HepG2 (cell line): ENCODE measurements around the gene HDAC10. TPM values are rescaled to one million over a fixed set of nuclear protein-coding genes. Genes with fewer than 3 reads are reported as not detected.

Experiments used
- ATF1 ChIP-seq: IDR thresholded peaks from 2 replicates; pipeline ENCODE4 v1.6.1; 2016; ENCODE audit warnings: mild to moderate bottlenecking, control low read depth
- BHLHE40 ChIP-seq: IDR thresholded peaks from 2 replicates; pipeline ENCODE4 v1.6.1; 2011; ENCODE audit warnings: low read length, improper control_type of control experiment
- FOXJ3 ChIP-seq: sonication (generic); formaldehyde crosslinking; IDR thresholded peaks from 2 replicates; pipeline ENCODE4 v1.4.0; 2020; ENCODE audit warnings: missing genetic modification reagents, mild to moderate bottlenecking, borderline replicate concordance
- GTF2F1 ChIP-seq: fragments of 150-350 bp; IDR thresholded peaks from 2 replicates; pipeline ENCODE4 v1.6.1; 2014; ENCODE audit warnings: low read length
- IRF2 ChIP-seq: IDR thresholded peaks from 2 replicates; pipeline ENCODE4 v1.6.1; 2018; ENCODE audit warnings: missing genetic modification reagents, missing compliant biosample characterization
- KDM3A ChIP-seq: IDR thresholded peaks from 2 replicates; pipeline ENCODE4 v1.6.1; 2018; ENCODE audit warnings: low read depth, missing compliant biosample characterization
- KLF16 ChIP-seq, 2 experiments: sonication (generic) in 1 of 2; formaldehyde crosslinking in 1 of 2; IDR thresholded peaks; 2 replicates each; pipeline versions ENCODE4 v1.6.1 to v1.8.0; 2016 to 2023; ENCODE audit warnings: missing genetic modification reagents in 2 of 2, missing compliant biosample characterization in 1 of 2
- KLF6 ChIP-seq: IDR thresholded peaks from 2 replicates; pipeline ENCODE4 v1.8.0; 2016; ENCODE audit warnings: missing biosample characterization, missing genetic modification reagents
- NFE2 ChIP-seq: sonication (generic); formaldehyde crosslinking; IDR thresholded peaks from 2 replicates; pipeline ENCODE4 v1.4.0; 2020; ENCODE audit warnings: missing genetic modification reagents
- NR2C2 ChIP-seq: sonication (generic); formaldehyde crosslinking; IDR thresholded peaks from 2 replicates; pipeline ENCODE4 v1.4.0; 2020; ENCODE audit warnings: missing genetic modification reagents, mild to moderate bottlenecking, moderate library complexity, borderline replicate concordance
- PCBP1 ChIP-seq: fragments of 200-400 bp; formaldehyde crosslinking; IDR thresholded peaks from 2 replicates; pipeline ENCODE4 v1.6.1; 2017; ENCODE audit warnings: mild to moderate bottlenecking, low read depth, low read length, borderline replicate concordance
- PRPF4 ChIP-seq: fragments of 200-400 bp; formaldehyde crosslinking; IDR thresholded peaks from 2 replicates; pipeline ENCODE4 v1.6.1; 2016; ENCODE audit warnings: low read length, low read depth; ENCODE audit not compliant: poor library complexity, severe bottlenecking
- TAF1 ChIP-seq: sonication (generic); formaldehyde crosslinking; IDR thresholded peaks from 2 replicates; pipeline ENCODE4 v1.4.0; 2020; ENCODE audit warnings: missing genetic modification reagents
- ZFP91 ChIP-seq: sonication (generic); formaldehyde crosslinking; IDR thresholded peaks from 2 replicates; pipeline ENCODE4 v1.9.0; 2022; ENCODE audit warnings: missing genetic modification reagents, mild to moderate bottlenecking, borderline replicate concordance
- ZNF282 ChIP-seq: fragments of 450-650 bp; IDR thresholded peaks from 2 replicates; pipeline ENCODE4 v1.6.1; 2018; ENCODE audit not compliant: partially characterized antibody
- ZNF296 ChIP-seq: sonication (generic); formaldehyde crosslinking; conservative IDR thresholded peaks from 2 replicates; pipeline ENCODE4 v1.5.0; 2020; ENCODE audit warnings: mild to moderate bottlenecking, missing genetic modification reagents
- ZNF510 ChIP-seq: sonication (generic); formaldehyde crosslinking; IDR thresholded peaks from 2 replicates; pipeline ENCODE4 v1.4.0; 2020; ENCODE audit warnings: low read depth, mild to moderate bottlenecking, missing genetic modification reagents
- ZNF605 ChIP-seq: sonication (generic); formaldehyde crosslinking; IDR thresholded peaks from 2 replicates; pipeline ENCODE4 v1.8.0; 2022; ENCODE audit warnings: mild to moderate bottlenecking, missing genetic modification reagents
- ZNF691 ChIP-seq: sonication (generic); formaldehyde crosslinking; IDR thresholded peaks from 2 replicates; pipeline ENCODE4 v1.4.0; 2020; ENCODE audit warnings: missing genetic modification reagents, low read depth, mild to moderate bottlenecking, borderline replicate concordance
- ZNF75D ChIP-seq: sonication (generic); formaldehyde crosslinking; IDR thresholded peaks from 2 replicates; pipeline ENCODE4 v1.8.1; 2023; ENCODE audit warnings: missing genetic modification reagents, mild to moderate bottlenecking, borderline replicate concordance
- ZNF768 ChIP-seq: sonication (generic); formaldehyde crosslinking; IDR thresholded peaks from 2 replicates; pipeline ENCODE4 v1.4.0; 2020; ENCODE audit warnings: missing genetic modification reagents
- ZSCAN25 ChIP-seq: sonication (generic); formaldehyde crosslinking; IDR thresholded peaks from 2 replicates; pipeline ENCODE4 v1.8.0; 2022; ENCODE audit warnings: mild to moderate bottlenecking, missing genetic modification reagents
- polyA plus RNA-seq, 8 experiments: library from polyadenylated mRNA; depleted of rRNA in 3 of 8; stranded (reverse) in 7 of 8; unstranded in 1 of 8; fragments of >200 nt; fragmentation: Illumina TruSeq in 4 of 8; extraction: Trizol in 4 of 8; gene quantifications; 2 replicates each; pipeline versions ENCODE4 v1.2.1 to v1.2.3, GENCODE V29; 2011 to 2016; ENCODE audit warnings: low read depth in 4 of 8, missing spikeins in 1 of 8, mixed read lengths in 1 of 8; ENCODE audit not compliant: insufficient read depth in 1 of 8
- total RNA-seq, 5 experiments: library from RNA; depleted of rRNA; stranded (reverse); fragments of >200 nt; fragmentation: Illumina TruSeq; extraction: Trizol; gene quantifications; 2 replicates each; pipeline ENCODE4 v1.2.3, GENCODE V29; 2016; ENCODE audit warnings: low read depth in 1 of 5
- TF ChIP-seq, protein P1 (sequence below): sonication (generic); formaldehyde crosslinking; IDR thresholded peaks from 2 replicates; pipeline ENCODE4 v1.5.0; 2020; ENCODE audit warnings: missing genetic modification reagents, mild to moderate bottlenecking, borderline replicate concordance
- TF ChIP-seq, protein P2 (sequence below): sonication (generic); formaldehyde crosslinking; IDR thresholded peaks from 2 replicates; pipeline ENCODE4 v1.4.0; 2020; ENCODE audit warnings: missing genetic modification reagents

Gene HDAC10
- total and polyA plus RNA-seq, 2 of the 13 experiments (the other 11 are each of a cell fraction or from before 2014, with no cell fraction given), result 13.9 to 14.9 TPM

DNA sequence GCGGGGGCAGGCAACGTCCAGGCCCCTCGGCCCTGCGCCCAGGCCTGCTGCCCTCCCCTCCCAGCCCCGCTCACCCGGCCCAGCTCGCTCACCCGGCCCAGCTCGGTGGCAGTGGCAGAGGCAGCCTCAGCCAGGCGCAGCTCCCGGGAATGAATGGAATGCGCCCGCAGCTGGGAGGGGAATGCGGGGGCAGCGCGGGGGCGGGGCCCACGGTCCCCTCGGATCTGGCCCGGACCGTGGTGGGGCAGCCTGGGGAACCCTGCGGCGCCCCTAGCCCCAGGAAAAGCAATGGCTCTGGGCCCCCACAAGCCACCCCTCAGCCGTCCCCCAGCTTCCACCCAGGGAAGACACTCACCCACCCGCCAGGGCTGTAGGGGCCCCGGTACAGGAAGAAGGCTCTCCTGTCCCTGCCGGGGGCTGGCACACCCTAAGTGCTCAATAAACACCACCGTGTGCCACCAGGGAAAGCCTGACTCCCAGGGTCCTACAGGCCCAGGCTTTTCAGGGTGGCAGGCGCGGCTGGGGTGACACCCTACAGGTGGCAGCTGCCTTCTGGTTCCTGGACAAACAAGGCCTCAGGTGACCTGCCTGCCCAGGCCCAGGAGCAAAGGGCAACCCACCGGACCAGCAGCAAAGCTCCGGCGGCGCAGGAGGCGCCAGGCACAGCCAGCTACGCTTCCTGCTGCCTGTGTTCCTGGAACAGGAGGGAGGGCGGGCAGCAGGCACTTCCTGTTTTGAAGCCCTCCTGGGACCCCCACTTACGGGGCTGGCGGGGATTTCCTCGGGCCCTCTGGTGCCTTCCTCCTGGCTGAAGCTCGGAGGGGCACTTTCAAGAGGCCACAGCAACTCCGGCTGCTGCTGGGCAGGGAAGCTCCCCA is 42.6 kb upstream of the HDAC10 start (continued):
- TF ChIP-seq GTF2F1, result no peak
- peak; percentile 39; the same call in 1 of the 2 replicates for TF ChIP-seq KLF6 (CRISPR knock-in tag)
- peak; percentile 65 for TF ChIP-seq NR2C2
- TF ChIP-seq KLF16 (CRISPR knock-in tag; IDR thresholded peaks at IDR 0.05), result peak in 1 of 2 experiments; percentile 78; a peak in 2 of 4 replicates
- TF ChIP-seq, protein P1, sequence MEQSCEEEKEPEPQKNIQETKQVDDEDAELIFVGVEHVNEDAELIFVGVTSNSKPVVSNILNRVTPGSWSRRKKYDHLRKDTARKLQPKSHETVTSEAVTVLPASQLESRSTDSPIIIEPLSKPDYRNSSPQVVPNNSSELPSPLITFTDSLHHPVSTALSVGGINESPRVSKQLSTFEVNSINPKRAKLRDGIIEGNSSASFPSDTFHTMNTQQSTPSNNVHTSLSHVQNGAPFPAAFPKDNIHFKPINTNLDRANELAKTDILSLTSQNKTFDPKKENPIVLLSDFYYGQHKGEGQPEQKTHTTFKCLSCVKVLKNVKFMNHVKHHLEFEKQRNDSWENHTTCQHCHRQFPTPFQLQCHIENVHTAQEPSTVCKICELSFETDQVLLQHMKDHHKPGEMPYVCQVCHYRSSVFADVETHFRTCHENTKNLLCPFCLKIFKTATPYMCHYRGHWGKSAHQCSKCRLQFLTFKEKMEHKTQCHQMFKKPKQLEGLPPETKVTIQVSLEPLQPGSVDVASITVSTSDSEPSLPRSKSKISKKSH (CRISPR knock-in tag), result no peak
- peak; percentile 93 for TF ChIP-seq ZNF768 (CRISPR knock-in tag)
- TF ChIP-seq ZNF510, result 0 out of 2 replicates have a peak, but pooled peaks have one; percentile 36
- no peak for TF ChIP-seq ZNF282
- peak; percentile 61 for TF ChIP-seq ZSCAN25 (CRISPR knock-in tag)
- 0 out of 2 replicates have a peak, but pooled peaks have one; percentile 21 for TF ChIP-seq PCBP1
- peak; percentile 37; the same call in 1 of the 2 replicates for TF ChIP-seq ZNF75D (CRISPR knock-in tag)
- peak; percentile 75 for TF ChIP-seq KDM3A (CRISPR knock-in tag)
- TF ChIP-seq ZNF605 (CRISPR knock-in tag), result peak; percentile 10; the same call in 1 of the 2 replicates
- peak; percentile 89; the same call in 1 of the 2 replicates for TF ChIP-seq FOXJ3
- no peak for TF ChIP-seq NFE2
- TF ChIP-seq ZNF296 (CRISPR knock-in tag), result 0 out of 2 replicates have a peak, but pooled peaks have one; percentile 58
- peak; percentile 76 for TF ChIP-seq TAF1 (CRISPR knock-in tag)
- no peak for TF ChIP-seq ATF1 (CRISPR knock-in tag)
- TF ChIP-seq, protein P2, sequence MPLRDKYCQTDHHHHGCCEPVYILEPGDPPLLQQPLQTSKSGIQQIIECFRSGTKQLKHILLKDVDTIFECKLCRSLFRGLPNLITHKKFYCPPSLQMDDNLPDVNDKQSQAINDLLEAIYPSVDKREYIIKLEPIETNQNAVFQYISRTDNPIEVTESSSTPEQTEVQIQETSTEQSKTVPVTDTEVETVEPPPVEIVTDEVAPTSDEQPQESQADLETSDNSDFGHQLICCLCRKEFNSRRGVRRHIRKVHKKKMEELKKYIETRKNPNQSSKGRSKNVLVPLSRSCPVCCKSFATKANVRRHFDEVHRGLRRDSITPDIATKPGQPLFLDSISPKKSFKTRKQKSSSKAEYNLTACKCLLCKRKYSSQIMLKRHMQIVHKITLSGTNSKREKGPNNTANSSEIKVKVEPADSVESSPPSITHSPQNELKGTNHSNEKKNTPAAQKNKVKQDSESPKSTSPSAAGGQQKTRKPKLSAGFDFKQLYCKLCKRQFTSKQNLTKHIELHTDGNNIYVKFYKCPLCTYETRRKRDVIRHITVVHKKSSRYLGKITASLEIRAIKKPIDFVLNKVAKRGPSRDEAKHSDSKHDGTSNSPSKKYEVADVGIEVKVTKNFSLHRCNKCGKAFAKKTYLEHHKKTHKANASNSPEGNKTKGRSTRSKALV (CRISPR knock-in tag), result peak; percentile 93
- no peak for TF ChIP-seq PRPF4
- peak; percentile 89 for TF ChIP-seq ZFP91
- TF ChIP-seq ZNF691 (CRISPR knock-in tag), result peak; percentile 48; the same call in 1 of the 2 replicates
- TF ChIP-seq BHLHE40, result peak; percentile 75
- peak; percentile 68 for TF ChIP-seq IRF2
